GM18907 (cell line): ENCODE measurements around the gene ZSWIM6.

Experiments used
- ATAC-seq: cut with Tn5 transposase; IDR thresholded peaks from one replicate; pipeline ENCODE4 v1.9.1; 2021; ENCODE audit warnings: mild to moderate bottlenecking, moderate library complexity; ENCODE audit not compliant: unreplicated experiment

The ZSWIM6 gene

GRCh38 chr5:61525512-61526206 is 193.6 kb downstream of the ZSWIM6 start:
- no peak for ATAC-seq

- no peak for ATAC-seq
Observed at GRCh38 chr5:61526207-61526519, 194.1 kb downstream of the ZSWIM6 start.

- ATAC-seq = no peak
Observed at GRCh38 chr5:61532983-61533382, 200.9 kb downstream of the ZSWIM6 start.

- ATAC-seq = peak; percentile 96
Observed at GRCh38 chr5:61534481-61535267, 202.6 kb downstream of the ZSWIM6 start.

- ATAC-seq = no peak
Observed at GRCh38 chr5:61535828-61536227, 203.8 kb downstream of the ZSWIM6 start.

GRCh38 chr5:61536922-61537321 is 204.9 kb downstream of the ZSWIM6 start:
- no peak for ATAC-seq

- no peak for ATAC-seq
Observed at GRCh38 chr5:61538722-61539501, 206.9 kb downstream of the ZSWIM6 start.

GRCh38 chr5:61549530-61549929 is 217.5 kb downstream of the ZSWIM6 start:
- ATAC-seq = no peak

GRCh38 chr5:61551637-61552313 is 219.7 kb downstream of the ZSWIM6 start:
- no peak for ATAC-seq

GRCh38 chr5:61559146-61559545 is 227.1 kb downstream of the ZSWIM6 start:
- ATAC-seq = no peak

GRCh38 chr5:61559722-61560121 is 227.7 kb downstream of the ZSWIM6 start:
- no peak for ATAC-seq

GRCh38 chr5:61563401-61563800 is 231.3 kb downstream of the ZSWIM6 start:
- no peak for ATAC-seq

GRCh38 chr5:61567337-61567736 is 235.3 kb downstream of the ZSWIM6 start:
- ATAC-seq = no peak

- no peak for ATAC-seq
Observed at GRCh38 chr5:61569353-61569752, 237.3 kb downstream of the ZSWIM6 start.

- no peak for ATAC-seq
Observed at GRCh38 chr5:61570767-61571166, 238.7 kb downstream of the ZSWIM6 start.

GRCh38 chr5:61572959-61573358 is 240.9 kb downstream of the ZSWIM6 start:
- no peak for ATAC-seq

GRCh38 chr5:61575103-61575502 is 243.0 kb downstream of the ZSWIM6 start:
- ATAC-seq = no peak

GRCh38 chr5:61575581-61575980 is 243.5 kb downstream of the ZSWIM6 start:
- no peak for ATAC-seq

- no peak for ATAC-seq
Observed at GRCh38 chr5:61576556-61576955, 244.5 kb downstream of the ZSWIM6 start.

- ATAC-seq = no peak
Observed at GRCh38 chr5:61578858-61579503, 246.9 kb downstream of the ZSWIM6 start.
